Measurements from ENCODE around the gene SPON1.
"Not testable (repeated sequence)": the region's sequence is repeated elsewhere in the genome, so short reads cannot be mapped to it uniquely, and the experiment has no call there.

The SPON1 gene

DNA sequence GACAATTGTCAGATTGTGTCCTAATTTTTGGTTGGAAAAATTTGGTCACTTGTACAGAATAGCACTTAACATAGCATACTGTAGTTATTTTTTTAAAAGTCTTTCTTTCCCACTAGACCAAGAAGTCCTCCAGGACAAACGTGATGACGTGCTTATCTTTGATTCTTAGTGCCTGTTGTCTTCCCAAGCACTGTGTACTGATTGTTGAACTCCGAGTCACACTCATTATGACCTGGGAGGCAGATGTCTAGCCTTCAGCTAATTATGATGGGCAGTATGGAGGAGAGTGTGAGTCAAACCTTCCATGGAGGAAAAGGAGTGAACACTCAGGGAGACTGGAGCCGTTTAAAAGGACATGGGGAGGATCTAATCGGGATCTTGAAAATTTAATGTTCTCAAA lies 119.8 kb downstream of the SPON1 start:
- DNase-seq (ENCODE audit: low read depth, low spot score), result no peak

DNA sequence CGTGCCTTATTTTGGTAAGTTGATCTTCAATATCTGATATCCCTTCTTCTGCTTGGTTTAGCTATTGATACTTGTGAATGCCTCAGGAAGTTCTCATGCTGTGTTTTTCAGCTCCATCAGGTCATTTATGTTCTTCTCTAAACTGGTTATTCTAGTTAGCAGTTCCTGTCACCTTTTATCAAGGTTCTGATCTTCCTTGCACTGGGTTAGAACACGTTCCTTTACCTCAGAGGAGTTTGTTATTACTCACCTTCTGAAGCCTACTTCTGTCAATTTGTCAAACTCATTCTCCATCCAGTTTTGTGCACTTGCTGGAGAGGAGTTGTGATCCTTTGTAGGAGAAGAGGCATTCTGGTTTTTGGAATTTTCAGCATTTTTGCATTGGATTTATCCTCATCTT lies 126.3 kb downstream of the SPON1 start:
- not testable (repeated sequence) for DNase-seq (ENCODE audit: low read depth, low spot score)

DNA sequence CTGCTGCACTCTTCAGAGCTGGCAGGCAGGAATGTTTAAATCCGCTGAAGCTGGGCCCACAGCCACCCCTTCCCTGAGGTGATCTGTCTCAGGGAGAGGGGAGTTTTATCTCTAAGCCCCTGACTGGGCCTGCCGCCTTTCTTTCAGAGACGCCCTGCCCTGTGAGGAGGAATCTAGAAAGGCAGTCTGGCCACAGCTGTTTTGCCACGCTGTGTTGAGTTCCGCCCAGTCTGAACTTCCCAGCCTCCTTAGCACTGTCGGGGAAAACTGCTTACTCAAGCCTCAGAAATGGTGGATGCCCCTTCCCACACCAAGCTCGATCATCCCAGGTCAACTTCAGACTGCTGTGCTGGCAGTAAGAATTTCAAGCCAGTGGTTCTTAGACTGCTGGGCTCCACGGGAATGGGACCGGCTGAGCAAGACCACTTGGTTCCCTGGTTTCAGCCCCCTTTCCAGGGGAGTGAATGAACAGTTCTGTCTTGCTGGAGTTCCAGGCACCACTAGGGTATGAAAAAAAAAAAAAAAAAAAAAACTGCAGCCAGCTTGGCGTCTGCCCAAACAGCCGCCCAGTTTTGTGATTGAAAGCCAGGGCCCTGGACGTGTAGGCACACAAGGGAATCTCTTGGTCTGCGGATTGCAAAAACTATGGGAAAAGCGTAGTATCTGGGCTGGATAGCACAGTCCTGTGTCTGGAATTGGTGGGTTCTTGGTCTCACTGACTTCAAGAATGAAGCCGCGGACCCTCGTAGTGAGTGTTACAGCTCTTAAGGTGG lies 127.4 kb downstream of the SPON1 start:
- DNase-seq (ENCODE audit: low read depth, low spot score), result no peak

DNA sequence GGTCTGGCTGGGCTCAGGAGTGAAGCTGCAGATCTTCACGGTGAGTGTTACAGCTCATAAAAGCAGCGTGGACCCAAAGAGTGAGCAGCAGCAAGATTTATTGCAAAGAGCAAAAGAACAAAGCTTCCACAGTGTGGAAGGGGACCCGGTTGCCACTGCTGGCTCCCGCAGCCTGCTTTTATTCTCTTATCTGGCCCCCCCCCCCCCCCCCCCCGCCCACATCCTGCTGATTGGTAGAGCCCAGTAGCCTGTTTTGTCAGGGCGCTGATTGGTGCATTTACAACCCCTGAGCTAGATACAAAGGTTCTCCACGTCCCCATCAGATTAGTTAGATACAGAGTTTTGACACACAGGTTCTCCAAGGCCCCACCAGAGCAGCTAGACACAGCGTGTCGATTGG lies 128.1 kb downstream of the SPON1 start:
- not testable (repeated sequence) for DNase-seq (ENCODE audit: low read depth, low spot score)

DNA sequence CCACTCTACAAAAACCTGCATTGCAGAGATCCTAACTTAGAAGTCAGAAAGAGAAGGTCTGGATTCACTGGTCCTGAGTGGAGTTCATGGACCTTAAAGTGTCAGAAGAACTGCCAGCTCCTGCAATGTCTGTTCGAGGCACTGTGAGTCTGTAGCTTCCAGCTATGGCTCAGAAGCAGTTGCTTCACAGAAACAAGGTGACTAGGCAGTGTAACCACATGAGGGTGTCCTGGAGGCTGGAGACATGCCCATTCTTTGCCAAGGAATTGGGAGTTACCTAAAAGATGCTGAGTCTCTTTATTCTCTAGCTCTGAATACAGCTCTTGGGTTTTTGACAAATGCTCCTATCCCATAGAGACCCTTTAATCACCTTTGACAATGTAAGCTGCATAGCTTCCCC lies 130.5 kb downstream of the SPON1 start:
- no peak for DNase-seq (ENCODE audit: low read depth, low spot score)

DNA sequence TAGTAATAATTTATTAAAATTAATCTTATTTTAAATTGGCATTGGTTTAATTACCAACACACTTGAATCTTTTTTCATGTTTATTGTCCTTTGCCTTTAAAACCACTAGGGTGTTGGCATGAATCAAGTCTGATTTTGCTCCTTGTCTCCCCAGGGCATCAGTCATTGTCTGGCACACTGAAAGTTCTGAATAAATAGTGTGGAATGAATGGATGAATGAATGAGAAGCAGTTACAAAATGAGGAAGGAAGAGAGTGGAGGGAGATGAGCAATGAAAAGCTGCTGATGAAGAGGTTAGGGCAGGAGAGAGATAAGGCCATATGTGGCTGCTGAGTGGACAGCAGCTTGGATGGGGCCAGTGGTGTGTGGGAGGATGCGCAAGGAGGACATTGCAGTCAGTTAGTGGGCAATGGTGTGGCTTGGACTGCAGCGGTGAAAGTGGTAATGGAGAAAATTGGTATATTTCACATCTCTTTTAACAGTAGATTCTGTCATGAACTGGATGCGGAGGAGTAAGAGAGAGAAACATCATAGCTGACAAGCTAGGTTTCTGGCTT lies 132.0 kb downstream of the SPON1 start:
- no peak for DNase-seq (ENCODE audit: low read depth, low spot score)

DNA sequence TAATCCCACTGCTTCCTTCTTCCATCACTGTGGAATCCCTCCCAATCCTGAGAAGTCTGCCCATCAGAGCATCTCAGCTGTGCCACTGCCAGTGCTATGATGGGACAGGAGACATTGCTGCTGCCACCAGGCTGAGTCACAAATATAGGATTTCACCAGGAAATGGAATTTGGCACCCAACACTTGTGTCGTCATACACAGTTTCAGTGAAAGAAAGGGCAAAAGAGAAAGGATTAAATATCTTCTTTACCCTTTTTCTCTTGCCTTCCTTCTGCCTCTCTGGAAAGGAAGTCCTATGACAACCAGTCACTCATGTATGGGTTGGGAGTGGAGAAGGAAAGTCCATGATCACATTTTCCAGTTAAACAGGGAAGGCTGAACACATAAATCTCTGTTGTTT lies 133.4 kb downstream of the SPON1 start:
- no peak for DNase-seq (ENCODE audit: low read depth, low spot score)

DNA sequence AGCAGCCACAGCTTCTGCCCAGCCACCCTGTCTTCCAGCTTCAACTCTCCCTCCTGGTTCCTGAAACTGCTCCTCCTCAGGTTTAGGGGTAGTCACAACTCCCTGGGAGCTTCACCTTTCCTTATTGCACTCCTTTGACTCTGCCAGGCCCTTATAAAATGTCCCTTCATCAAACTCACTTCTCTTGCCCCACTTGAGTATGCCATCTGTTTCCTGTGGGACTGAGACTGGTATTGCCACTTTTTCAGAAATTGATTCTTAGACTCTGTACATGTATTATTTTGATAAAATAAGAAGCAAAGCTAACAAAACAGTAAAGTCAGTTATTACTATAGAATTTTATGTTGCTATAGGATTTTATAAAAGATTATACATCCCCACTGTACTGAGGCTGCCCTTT lies 134.1 kb downstream of the SPON1 start:
- no peak for DNase-seq (ENCODE audit: low read depth, low spot score)

DNA sequence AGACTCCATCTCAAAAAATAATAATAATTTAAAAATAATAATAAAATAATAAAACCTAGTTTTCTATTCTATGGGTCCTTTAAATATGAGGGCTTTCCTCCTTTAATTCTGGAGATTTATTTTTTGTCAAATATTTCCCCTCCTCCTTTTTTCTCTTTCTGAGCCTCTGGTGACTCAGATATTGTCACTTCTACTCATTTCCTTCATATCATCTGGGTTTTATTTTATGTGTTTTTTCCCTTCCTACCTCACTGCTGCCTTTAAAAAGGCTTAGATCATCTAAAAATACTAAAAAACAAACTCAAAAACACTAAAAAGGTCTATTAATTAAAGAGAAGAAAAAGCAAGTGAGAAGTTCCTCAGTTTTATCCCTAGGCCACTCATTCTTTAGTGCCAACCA lies 138.9 kb downstream of the SPON1 start:
- DNase-seq (ENCODE audit: low read depth, low spot score), result no peak

DNA sequence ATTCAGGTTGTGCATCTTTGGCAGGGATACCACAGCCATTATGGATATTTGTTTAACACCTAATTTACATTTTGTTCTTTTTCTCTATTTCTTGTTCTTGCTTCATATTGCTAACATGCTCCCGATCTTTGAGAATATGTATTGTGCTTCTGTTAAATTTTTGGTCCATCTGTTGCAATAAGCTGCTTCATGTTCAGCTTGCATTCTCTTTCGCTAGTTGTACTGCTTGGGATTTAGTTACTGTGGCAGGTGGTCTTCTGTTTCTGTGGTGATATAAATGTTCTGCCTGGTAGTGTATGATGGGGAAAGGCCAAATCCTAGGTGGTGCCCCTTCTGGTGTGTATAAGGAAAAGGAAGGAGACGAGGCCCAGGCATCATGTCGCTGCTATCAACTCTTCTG lies 140.2 kb downstream of the SPON1 start:
- no peak for DNase-seq (ENCODE audit: low read depth, low spot score)

DNA sequence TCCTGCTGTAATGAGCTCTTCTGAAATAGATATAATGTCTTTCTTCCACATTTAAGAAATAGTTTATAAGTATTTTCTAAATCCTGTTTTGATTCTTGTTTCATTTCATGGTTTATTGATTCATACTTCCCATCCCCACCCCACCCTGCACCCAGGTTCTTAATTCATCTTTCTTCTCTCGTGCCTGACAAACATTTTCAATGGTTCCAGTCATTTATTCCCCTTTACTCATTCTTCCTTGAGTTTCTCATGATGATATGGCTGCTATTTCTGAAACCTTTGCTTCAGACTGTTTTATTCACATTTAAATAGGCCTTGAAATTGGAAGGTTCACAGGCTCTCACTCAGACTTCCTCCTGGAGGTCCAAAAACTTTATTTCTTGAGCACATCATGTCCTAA lies 142.9 kb downstream of the SPON1 start:
- DNase-seq (ENCODE audit: low read depth, low spot score), result no peak

DNA sequence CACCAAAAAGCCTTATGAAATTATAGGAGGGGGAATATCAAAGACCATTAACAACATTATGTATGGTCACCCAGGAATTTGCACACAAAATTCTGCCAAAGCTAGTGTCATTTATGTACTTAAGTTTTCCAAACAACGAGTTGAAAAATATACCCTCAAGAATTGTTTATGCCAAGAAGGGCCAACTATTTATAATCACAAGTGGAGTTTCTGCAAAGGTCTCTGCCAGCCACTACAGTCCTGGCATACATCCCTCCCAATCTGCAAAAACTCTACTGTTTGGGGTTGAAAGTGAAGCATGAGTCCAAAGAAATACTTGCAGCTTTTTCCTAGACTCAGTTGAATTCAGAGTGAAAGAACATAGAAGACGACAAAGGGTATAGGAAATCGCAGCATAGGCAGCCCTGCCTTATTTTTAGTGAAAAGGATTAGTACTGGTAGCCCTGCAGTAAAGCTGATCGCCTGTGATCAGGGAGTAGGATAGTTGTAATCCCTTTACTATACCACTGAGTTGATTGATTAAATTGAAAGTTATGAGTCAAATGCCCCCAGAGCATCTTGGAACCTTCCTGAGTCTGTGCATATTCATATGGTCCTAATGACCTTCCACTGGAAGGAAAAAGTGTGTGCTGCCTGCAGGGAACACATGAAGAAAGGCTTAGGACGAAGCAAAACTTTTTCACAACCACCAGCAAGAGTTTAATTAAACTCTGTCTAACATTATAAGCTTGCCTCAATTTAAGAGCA lies 144.0 kb downstream of the SPON1 start:
- DNase-seq (ENCODE audit: low read depth, low spot score), result no peak

DNA sequence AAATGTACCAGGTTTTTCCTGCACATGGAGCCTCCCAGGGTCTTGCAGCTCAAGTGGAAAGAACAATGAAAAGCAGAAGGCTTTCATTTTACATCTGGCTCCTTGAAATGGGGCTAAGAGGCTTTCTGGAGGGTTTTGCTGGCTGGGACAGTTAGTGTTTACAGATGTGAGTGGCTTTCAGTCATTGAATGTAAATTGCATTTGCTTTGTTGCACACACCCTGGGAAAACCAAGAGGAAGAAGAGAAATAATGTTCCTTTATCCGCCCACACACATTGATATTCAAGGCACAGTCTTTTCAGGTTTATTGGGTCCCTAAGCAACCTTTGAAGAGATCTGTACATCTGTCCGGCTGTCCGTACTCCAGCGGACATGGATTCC lies 144.5 kb downstream of the SPON1 start:
- DNase-seq (ENCODE audit: low read depth, low spot score), result no peak

DNA sequence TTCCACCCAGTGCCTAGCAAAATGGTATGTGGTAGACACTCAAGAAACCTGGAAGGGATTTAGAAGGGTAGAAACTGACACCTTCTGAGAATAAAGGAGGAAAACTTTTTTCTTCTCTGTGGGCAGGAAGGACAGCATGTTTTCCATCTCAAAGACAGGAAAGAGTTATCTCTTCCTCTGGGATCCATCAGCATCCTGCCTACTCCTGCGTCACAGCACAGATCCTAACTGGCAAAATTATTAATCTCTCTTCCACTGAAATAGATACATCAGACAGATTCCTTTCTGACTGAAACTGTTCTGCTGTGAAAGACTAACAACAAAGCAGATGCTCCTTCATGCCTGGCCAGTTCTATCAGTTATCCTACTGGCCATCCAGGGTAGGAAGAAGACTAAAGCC lies 147.2 kb downstream of the SPON1 start:
- DNase-seq (ENCODE audit: low read depth, low spot score), result no peak

DNA sequence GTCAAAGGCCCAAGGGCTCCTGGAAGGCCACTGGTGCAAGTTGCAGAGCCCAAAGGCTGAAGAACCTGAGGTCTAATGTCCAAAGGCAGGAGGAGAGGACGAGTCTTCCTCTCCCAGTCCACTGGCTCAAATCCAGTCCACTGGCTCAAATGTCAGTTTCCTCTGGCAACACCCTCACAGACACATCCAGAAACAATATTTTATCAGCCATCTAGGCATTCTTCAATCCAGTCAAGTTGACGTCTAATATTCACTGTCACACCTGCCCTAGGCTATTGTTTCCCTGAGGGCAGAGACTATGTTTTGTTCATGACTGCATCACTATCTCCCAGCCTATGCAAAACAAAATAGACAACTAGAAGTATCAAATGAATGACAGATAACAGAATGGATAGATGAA lies 148.1 kb downstream of the SPON1 start:
- DNase-seq (ENCODE audit: low read depth, low spot score), result no peak

DNA sequence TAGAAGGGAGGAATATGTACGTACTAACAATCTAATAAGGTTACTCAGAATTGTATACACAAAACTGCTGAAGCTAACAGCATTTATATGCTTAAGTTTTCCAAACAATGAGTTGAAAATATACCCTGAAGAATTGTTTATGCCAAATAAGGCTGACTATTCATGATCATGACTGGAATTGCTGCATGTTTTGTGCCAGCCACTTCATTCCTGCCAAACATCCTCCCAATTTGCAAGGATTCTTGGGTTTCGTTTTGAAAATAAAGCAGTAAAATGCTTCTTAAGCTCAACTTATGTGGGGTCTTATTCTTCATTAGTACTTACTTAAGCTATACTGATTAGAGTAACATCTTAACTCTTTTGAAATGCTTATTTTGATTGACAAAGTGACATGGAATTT lies 149.0 kb downstream of the SPON1 start:
- DNase-seq (ENCODE audit: low read depth, low spot score), result no peak

DNA sequence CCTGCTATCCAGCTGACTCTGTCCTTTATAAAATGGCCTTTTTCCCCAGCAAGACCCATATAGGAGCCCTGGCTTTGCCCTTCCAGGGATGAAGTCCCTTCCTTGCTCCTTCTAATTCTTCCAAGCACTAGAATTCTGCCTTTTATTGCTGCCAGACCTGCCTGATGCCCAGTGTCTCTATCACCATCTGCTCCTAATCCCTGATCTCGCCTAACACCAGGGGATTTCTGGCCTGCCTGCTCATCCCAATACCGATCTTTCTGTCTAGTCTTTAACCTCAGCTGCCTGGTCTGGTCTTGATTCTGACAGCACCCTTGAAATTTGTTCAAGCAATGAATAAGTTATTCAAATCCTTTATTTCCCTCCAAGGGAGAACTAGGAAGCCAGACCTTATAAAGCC lies 150.2 kb downstream of the SPON1 start:
- no peak for DNase-seq (ENCODE audit: low read depth, low spot score)

DNA sequence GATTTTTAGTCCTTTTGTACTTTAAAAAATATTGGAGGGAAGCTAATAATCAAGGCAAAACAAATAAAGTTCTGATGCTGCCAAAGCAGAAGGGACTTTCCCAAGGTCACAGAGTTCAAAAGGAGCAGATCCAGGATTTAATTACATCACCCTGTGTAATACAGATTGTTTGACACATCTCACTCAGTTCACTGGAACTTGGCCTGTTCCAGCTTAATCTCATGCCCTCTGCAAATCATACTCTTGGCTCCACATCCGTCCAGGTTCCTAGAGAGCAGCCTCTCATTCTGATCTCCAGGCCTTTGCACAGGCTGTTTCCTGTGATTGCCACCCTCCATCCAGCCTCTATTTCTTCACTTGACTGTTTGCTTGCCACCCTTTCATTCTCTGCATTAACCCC lies 151.7 kb downstream of the SPON1 start:
- no peak for DNase-seq (ENCODE audit: low read depth, low spot score)

DNA sequence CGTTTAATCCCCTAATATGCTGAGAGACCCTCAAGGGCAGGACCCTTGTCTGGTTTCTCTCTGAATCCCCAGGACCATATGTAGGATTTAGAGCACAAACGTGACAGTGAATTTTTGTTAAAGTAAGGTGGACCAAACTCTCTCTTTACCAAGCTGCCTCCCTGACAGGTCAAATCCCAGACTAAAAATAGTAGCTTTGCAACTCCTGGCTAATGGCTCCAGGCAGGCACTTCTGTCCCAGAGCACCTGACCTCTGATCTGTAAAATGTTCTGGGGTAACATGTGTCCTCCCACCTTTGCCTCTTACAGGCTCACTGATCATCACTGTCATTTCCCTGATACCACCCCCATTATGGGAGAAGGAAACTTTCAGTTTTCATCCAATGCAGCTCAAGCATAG lies 152.3 kb downstream of the SPON1 start:
- no peak for DNase-seq (ENCODE audit: low read depth, low spot score)

DNA sequence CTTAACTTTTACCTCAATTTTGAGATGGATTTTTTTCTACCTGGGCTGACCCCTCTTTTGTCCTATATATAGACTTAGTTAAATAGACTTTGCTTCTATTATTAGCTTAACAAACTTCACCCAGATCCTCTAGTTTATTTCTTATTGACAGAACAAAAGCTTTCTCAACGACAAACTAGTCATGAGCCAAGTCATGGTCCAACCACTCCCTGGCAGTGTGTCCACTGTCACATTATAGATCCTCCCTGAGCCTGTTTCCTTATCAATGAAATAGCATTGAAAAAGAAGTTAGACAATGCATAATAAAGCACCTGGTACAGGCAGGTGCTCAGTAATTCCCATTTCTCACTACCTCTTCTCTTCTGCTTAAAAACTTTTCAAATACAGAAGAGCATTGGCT lies 155.1 kb downstream of the SPON1 start:
- no peak for DNase-seq (ENCODE audit: low read depth, low spot score)

DNA sequence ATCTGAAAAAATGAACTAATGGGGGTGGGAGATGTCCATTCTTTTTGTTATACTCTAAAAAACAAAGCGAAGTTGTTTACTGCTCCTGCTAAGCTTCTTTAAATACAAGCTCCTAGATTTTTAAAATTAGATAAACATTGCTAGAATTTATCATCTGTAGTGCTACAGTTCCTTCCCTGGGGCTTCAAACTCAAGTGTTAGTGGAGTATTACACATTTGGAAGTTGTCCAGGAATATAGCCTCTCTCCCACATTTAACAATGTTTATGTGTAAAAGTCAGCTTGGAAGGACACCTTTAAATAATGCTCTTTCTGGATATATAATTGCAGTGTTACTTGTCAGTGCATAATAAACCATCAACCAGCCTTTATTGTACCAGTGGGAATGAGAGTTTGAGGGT lies 155.5 kb downstream of the SPON1 start:
- DNase-seq (ENCODE audit: low read depth, low spot score), result no peak

DNA sequence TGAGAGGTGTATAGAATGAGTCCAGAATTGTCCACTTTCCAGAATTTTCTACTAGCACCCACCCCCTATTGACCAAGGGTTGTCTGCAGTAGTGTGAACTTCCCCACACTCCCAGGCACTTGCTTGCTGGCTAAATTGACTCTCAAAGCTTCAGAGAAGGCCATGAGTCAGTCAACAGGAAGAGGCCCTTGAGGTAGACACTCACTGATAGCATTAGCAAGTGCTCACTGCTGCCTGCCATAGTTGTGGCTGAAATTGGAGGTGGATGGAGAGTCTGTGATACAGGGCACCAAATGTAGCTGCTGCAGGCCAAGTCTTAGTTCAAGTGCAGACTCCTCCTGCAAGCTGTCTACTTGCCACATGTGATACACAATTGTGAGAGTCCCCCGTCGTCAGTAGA lies 156.8 kb downstream of the SPON1 start:
- no peak for DNase-seq (ENCODE audit: low read depth, low spot score)

DNA sequence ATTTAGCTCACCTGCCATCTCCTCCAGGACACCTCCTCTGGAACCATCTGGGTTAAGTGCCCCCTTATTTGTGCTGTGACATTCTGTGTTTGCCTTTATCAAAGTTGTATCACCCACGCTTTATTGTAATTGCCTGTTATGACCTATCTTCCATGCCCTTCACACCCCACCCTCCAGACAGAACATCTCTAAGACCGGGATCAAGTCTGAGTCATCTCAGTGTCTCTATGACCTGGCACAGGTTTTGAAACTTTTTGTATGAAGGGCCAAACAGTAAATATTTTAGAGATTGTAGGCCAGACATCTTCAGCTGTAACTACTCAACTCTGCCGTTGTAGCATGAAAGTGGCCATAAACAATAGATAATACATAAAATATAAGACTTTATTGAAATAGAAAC lies 161.8 kb downstream of the SPON1 start:
- no peak for DNase-seq (ENCODE audit: low read depth, low spot score)

All from activated CD4-positive, CD25-positive, alpha-beta regulatory T cell treated with anti-CD3 and anti-CD28 coated beads, Interleukin-2, amount 50 U/mL, for 16 hours (primary cell).